ENCODE measurements around the gene GNPTAB.

GNPTAB gene

DNA sequence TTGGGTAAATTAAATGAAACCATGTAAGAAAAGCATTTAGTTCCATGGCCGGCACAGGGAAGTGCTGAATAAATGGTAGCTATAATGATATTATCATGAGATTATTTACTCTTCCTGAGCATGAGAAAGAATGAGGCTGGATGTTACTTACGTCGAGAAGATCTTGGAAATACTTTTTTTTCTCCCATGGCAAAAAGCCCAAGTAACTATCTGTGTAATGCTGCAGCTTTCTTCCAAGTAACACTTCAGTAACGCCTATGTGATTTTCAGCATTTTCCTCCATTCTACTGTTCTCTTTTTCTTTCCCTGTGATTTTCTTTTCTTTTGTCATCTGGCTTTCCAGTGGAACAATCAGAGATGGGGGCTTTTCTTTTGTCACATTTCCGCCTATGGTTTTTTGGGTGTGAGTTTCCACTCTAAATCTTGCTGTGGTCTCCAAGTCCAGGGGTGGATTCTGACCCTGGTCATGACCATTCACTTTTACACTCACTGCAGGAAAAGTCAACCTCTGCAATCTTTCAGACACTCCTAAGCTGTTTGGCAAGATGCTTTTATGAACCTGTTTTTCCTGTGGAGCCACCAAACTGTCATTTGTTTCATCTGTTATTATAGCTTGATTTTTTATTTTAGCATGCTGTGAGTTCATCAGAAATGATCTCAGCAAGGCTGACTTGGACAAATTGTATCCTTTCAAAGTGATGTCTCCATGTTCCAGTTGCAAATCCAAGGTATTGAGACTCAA, 66.5 kb downstream of the GNPTAB start:
- no peak overlapping the region for H3K4me3 ChIP-seq (ENCODE audit: low read length)
- no peaks in the 10 kb centered on the region for H3K27me3 ChIP-seq (replicated peaks; ENCODE audit: control insufficient read depth, insufficient read depth, low read length)
- no peaks in the 10 kb centered on the region for H3K9me3 ChIP-seq (ENCODE audit: control insufficient read depth, low read length)
- no peak for DNase-seq (ENCODE audit: low read depth)
- peaks cover 29% of the 10 kb centered on the region for H3K36me3 ChIP-seq (ENCODE audit: control insufficient read depth, insufficient read depth, low read length, severe bottlenecking)
- H3K9ac ChIP-seq (ENCODE audit: low read length) = no peak overlapping the region
- H3K4me1 ChIP-seq (ENCODE audit: control insufficient read depth, insufficient read depth, low read length) = peaks cover 8% of the 10 kb centered on the region

DNA sequence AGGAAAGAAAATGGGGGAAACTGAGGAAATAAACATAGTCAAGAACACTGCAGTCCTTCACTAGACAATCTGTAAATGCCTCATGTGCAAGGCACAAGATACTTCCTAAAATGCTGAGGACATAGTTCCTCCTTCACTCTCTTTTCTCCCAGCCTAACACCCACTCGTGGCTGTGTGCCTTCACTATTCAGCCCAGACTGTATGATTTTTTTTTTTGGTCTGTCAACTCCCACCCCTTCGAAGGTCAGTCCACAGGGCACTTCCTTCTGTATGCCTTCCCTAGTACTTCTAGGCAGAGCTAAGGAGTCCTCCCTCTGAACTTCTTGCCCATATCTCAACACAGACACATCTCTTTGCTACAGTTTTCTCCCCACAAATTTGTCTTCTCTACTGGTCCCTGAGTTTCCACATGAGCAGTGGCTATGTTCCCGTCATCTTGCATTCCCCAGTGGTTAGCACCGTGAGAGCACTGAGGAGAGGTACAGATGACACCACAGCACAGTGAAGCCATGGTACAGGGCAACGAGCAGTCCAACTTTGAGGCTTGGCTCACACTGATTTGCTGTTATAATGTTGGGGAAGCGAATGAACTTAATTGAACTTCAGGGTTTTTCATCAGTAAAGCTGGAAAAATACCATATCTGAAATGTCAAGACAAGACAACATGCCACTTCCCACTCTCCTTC, 67.4 kb downstream of the GNPTAB start:
- Histone ChIP-seq H3K9ac (ENCODE audit: low read length) (no peak overlapping the region), H3K27me3 (replicated peaks; ENCODE audit: control insufficient read depth, insufficient read depth, low read length) (no peaks in the 10 kb centered on the region), H3K36me3 (ENCODE audit: control insufficient read depth, insufficient read depth, low read length, severe bottlenecking) (peaks cover 29% of the 10 kb centered on the region), H3K9me3 (ENCODE audit: control insufficient read depth, low read length) (no peaks in the 10 kb centered on the region), H3K4me1 (ENCODE audit: control insufficient read depth, insufficient read depth, low read length) (peaks cover 8% of the 10 kb centered on the region), H3K4me3 (ENCODE audit: low read length) (no peak overlapping the region)
- DNase-seq (ENCODE audit: low read depth) = no peak

DNA sequence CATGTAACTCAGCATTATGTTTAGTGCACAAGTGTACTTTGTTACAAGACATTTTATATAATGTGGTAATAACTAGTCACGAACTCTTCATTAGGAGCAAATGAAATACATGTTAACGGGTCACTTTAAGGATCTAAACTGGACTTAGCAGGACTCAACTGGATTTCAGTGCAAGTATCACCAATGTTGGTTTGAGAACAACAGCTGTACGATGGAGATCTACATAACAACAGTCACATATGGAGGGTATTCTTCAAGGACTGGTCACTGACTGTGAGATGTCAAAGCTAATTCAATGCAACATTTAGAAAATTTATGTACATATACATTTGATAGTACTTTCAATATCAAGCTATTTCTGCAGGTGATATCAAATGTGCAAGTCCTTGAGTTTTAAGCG, 69.0 kb downstream of the GNPTAB start:
- Histone ChIP-seq H3K36me3 (ENCODE audit: control insufficient read depth, insufficient read depth, low read length, severe bottlenecking) (peaks cover 26% of the 10 kb centered on the region), H3K4me3 (ENCODE audit: low read length) (no peak overlapping the region), H3K9me3 (ENCODE audit: control insufficient read depth, low read length) (no peaks in the 10 kb centered on the region), H3K9ac (ENCODE audit: low read length) (no peak overlapping the region), H3K27me3 (replicated peaks; ENCODE audit: control insufficient read depth, insufficient read depth, low read length) (no peaks in the 10 kb centered on the region), H3K4me1 (ENCODE audit: control insufficient read depth, insufficient read depth, low read length) (peaks cover 8% of the 10 kb centered on the region)
- no peak for DNase-seq (ENCODE audit: low read depth)

DNA sequence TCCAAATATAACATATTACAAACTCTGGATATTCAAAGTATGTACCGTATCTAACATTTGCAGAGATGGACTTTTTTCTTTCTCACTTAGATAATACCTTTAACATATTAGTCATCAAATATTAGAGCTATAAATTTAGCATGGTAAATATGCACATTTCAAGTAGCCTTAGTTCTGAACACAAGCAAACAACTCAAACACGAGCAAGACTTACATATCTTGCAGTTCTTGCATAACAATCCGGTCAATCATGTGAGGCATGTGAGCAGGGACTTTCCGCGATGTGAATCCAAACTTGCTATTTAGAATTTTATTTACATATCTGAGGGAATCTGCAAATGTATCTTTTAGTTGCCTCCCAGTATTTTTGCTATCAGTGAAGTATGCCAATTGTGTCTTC, 69.4 kb downstream of the GNPTAB start:
- no peak overlapping the region for H3K4me3 ChIP-seq (ENCODE audit: low read length)
- H3K9me3 ChIP-seq (ENCODE audit: control insufficient read depth, low read length) = no peaks in the 10 kb centered on the region
- no peaks in the 10 kb centered on the region for H3K27me3 ChIP-seq (replicated peaks; ENCODE audit: control insufficient read depth, insufficient read depth, low read length)
- no peak overlapping the region for H3K9ac ChIP-seq (ENCODE audit: low read length)
- DNase-seq (ENCODE audit: low read depth) = no peak
- peaks cover 24% of the 10 kb centered on the region for H3K36me3 ChIP-seq (ENCODE audit: control insufficient read depth, insufficient read depth, low read length, severe bottlenecking)
- H3K4me1 ChIP-seq (ENCODE audit: control insufficient read depth, insufficient read depth, low read length) = peaks cover 8% of the 10 kb centered on the region

DNA sequence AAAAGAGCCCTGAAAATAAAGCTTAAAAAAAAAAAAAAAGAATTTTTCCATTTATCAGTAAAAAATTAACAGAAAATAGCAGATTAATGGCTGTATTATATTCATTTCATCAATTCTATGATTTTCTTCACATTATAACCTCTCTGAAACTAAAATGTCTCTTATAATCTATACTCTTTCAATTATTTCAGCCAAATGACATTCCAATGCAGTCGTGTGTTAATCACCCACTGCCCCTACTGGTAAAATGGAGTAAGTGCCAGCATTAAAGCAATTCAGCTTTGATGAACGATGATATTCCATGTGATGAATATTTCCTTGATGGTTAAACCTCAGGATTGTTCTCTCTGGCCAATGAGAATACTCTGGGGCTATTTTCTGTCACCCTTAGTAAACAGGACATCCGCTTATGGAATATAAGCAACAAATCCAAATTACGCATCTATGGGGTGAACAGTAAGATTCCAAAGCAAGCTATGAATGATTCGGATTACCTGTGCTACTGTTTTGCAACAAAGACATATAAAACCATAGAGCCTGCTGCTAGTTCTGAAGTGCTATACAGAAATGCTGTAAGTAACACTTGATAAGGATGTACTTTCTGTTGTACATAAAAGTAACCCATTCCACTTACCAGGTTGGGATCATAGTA, 71.2 kb downstream of the GNPTAB start:
- Histone ChIP-seq H3K4me1 (ENCODE audit: control insufficient read depth, insufficient read depth, low read length) (peaks cover 8% of the 10 kb centered on the region), H3K27me3 (replicated peaks; ENCODE audit: control insufficient read depth, insufficient read depth, low read length) (no peaks in the 10 kb centered on the region), H3K4me3 (ENCODE audit: low read length) (no peak overlapping the region), H3K36me3 (ENCODE audit: control insufficient read depth, insufficient read depth, low read length, severe bottlenecking) (peaks cover 28% of the 10 kb centered on the region), H3K9ac (ENCODE audit: low read length) (no peak overlapping the region), H3K9me3 (ENCODE audit: control insufficient read depth, low read length) (no peaks in the 10 kb centered on the region)
- peak; percentile 68 for DNase-seq (ENCODE audit: low read depth)

DNA sequence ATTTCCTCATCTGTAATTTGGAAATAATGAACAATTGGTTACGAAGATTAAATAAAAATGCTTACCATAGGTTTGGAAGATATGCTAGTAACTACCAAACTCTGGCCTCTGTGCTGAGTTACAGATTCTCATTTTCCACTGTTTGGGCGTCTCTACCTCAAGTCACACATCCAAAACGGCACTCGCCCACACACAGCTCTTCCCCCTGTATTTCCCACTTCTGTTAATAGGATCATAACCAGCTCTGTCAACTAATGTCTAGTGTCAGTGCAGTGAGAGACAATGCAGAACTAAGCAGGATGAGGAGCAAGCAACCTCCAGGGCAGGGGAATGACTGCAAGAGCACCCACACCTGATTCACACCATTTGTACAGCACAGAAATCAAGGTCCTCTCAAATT, 80.6 kb downstream of the GNPTAB start:
- no peaks in the 10 kb centered on the region for H3K4me1 ChIP-seq (ENCODE audit: control insufficient read depth, insufficient read depth, low read length)

DNA sequence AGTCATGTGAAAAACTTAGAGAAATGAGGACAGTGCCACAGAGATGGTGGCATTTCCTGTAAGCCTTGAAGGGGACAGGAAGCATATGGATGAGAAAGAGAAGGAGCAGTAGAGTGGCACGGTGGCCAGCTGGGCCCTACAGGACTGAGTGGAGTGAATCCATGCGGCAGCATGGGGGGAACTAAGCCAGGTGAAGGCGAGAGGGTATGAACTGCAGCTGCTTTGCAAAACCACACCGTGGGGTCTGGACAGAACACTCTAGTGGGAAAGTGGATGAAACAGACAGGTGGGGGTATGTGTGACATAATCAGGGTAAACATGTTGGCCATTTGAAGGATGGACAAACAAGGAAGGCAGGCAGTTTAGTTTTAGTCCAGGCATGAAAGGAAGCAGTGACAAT, 81.1 kb downstream of the GNPTAB start:
- DNase-seq (ENCODE audit: low read depth) = no peak
- Histone ChIP-seq H3K4me3 (ENCODE audit: low read length) (no peak overlapping the region), H3K36me3 (ENCODE audit: control insufficient read depth, insufficient read depth, low read length, severe bottlenecking) (peaks cover 66% of the 10 kb centered on the region), H3K4me1 (ENCODE audit: control insufficient read depth, insufficient read depth, low read length) (no peaks in the 10 kb centered on the region), H3K9ac (ENCODE audit: low read length) (no peak overlapping the region), H3K9me3 (ENCODE audit: control insufficient read depth, low read length) (no peaks in the 10 kb centered on the region), H3K27me3 (replicated peaks; ENCODE audit: control insufficient read depth, insufficient read depth, low read length) (no peaks in the 10 kb centered on the region)

More for the DNA sequence above, 80.6 kb downstream of the GNPTAB start:
- Histone ChIP-seq H3K9ac (ENCODE audit: low read length) (no peak overlapping the region), H3K4me3 (ENCODE audit: low read length) (no peak overlapping the region), H3K9me3 (ENCODE audit: control insufficient read depth, low read length) (no peaks in the 10 kb centered on the region), H3K27me3 (replicated peaks; ENCODE audit: control insufficient read depth, insufficient read depth, low read length) (no peaks in the 10 kb centered on the region), H3K36me3 (ENCODE audit: control insufficient read depth, insufficient read depth, low read length, severe bottlenecking) (peaks cover 66% of the 10 kb centered on the region)
- no peak for DNase-seq (ENCODE audit: low read depth)

DNA sequence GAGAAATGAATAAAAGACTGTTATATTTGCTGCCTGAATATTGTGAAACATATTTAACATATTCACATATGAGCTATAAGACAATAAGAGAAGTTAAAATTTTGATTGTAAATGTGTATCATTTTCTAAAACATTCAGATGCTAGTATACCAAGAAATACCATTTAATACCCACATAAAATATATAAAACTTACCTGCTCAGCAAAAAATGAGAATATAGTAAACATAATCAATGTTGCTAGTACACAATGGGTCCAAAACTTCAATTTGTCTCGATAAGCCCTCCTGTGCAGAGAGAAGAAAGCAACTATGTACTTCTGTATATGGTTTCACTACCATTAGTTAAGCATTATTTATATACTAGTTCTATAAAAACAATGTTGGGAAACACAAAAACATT, 81.9 kb downstream of the GNPTAB start:
- no peaks in the 10 kb centered on the region for H3K4me1 ChIP-seq (ENCODE audit: control insufficient read depth, insufficient read depth, low read length)

DNA sequence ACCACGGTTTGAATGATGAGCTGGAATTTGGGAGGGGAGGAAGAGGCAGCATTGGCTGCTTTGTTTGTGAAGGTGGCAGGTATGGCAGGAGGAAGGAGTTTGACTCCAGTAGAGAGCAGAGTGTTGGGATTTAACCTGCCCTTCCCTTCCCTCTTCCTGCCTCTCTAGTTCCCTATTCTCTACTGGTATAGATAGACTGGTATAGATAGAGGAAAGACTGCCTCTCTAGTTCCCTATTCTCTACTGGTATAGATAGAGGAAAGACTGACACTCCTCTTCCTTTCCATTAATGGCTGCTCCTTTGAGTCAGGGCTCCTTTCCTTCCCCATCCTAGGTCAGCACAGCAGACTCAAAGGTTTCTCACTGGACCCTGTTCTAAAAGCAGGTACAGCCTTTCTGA, 83.1 kb downstream of the GNPTAB start:
- no peaks in the 10 kb centered on the region for H3K27me3 ChIP-seq (replicated peaks; ENCODE audit: control insufficient read depth, insufficient read depth, low read length)
- DNase-seq (ENCODE audit: low read depth) = no peak
- no peak overlapping the region for H3K4me3 ChIP-seq (ENCODE audit: low read length)
- H3K4me1 ChIP-seq (ENCODE audit: control insufficient read depth, insufficient read depth, low read length) = peaks cover 4% of the 10 kb centered on the region
- no peak overlapping the region for H3K9ac ChIP-seq (ENCODE audit: low read length)
- H3K9me3 ChIP-seq (ENCODE audit: control insufficient read depth, low read length) = no peaks in the 10 kb centered on the region
- peaks cover 75% of the 10 kb centered on the region for H3K36me3 ChIP-seq (ENCODE audit: control insufficient read depth, insufficient read depth, low read length, severe bottlenecking)

More for the DNA sequence above, 81.9 kb downstream of the GNPTAB start:
- Histone ChIP-seq H3K4me3 (ENCODE audit: low read length) (no peak overlapping the region), H3K36me3 (ENCODE audit: control insufficient read depth, insufficient read depth, low read length, severe bottlenecking) (peaks cover 74% of the 10 kb centered on the region), H3K27me3 (replicated peaks; ENCODE audit: control insufficient read depth, insufficient read depth, low read length) (no peaks in the 10 kb centered on the region), H3K9ac (ENCODE audit: low read length) (no peak overlapping the region), H3K9me3 (ENCODE audit: control insufficient read depth, low read length) (no peaks in the 10 kb centered on the region)
- DNase-seq (ENCODE audit: low read depth) = no peak

DNA sequence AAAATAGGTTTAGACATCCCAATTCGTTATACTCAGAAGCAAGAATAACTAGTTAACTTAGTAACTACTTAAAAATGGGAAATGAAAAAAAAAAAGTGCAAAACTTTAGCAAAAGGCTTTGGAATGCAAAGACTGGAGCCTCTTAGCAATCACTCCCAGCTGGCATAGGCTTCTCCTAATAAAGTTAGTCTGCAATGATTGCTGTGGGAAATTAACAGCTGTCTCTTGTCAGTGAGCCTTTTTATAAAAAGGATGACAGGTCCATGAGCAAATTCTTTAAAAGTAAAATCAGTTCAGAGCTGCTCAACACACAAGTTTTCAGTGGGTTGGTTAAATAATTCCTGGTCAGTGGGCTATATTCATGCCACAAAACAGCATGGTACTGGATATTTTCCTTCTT, 84.1 kb downstream of the GNPTAB start:
- Histone ChIP-seq H3K9me3 (ENCODE audit: control insufficient read depth, low read length) (no peaks in the 10 kb centered on the region), H3K9ac (ENCODE audit: low read length) (no peak overlapping the region), H3K36me3 (ENCODE audit: control insufficient read depth, insufficient read depth, low read length, severe bottlenecking) (peaks cover 79% of the 10 kb centered on the region), H3K4me1 (ENCODE audit: control insufficient read depth, insufficient read depth, low read length) (peaks cover 4% of the 10 kb centered on the region), H3K27me3 (replicated peaks; ENCODE audit: control insufficient read depth, insufficient read depth, low read length) (no peaks in the 10 kb centered on the region), H3K4me3 (ENCODE audit: low read length) (no peak overlapping the region)
- peak; percentile 58 for DNase-seq (ENCODE audit: low read depth)

DNA sequence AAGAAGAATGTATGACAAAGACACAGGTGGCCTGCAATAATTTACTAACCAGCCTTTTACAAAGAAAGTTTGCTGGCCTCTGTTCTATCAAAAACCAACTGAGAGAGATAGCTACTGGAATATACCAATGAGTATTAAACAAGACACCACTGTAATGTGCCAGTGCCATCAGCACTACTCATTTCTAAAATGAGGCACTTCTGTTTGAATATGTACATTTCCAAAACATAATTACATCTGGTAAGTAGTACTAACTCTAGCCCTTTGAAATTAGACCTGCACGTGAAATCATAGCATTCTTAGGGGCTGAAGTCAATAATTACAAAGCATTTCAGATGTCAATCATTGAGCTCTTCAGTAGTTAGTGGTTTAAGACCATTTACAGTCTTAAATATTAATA, 84.6 kb downstream of the GNPTAB start:
- no peak overlapping the region for H3K4me3 ChIP-seq (ENCODE audit: low read length)
- no peaks in the 10 kb centered on the region for H3K9me3 ChIP-seq (ENCODE audit: control insufficient read depth, low read length)
- no peak overlapping the region for H3K9ac ChIP-seq (ENCODE audit: low read length)
- no peak for DNase-seq (ENCODE audit: low read depth)
- no peaks in the 10 kb centered on the region for H3K27me3 ChIP-seq (replicated peaks; ENCODE audit: control insufficient read depth, insufficient read depth, low read length)
- peaks cover 4% of the 10 kb centered on the region for H3K4me1 ChIP-seq (ENCODE audit: control insufficient read depth, insufficient read depth, low read length)
- H3K36me3 ChIP-seq (ENCODE audit: control insufficient read depth, insufficient read depth, low read length, severe bottlenecking) = peaks cover 79% of the 10 kb centered on the region

Measured in adipocyte (in vitro differentiated cells).